ENCODE results near the gene TRIM25. TPM values are rescaled to one million over a fixed set of nuclear protein-coding genes. Genes with fewer than 3 reads are reported as not detected.

Gene TRIM25
- total RNA-seq, 3 donors from 2014 or later (not counting 1 experiment from before 2014, with no cell fraction given) = 50.4 to 100 (median 74.5) TPM

- DNase-seq (no peak), ATAC-seq (no peak)
- Mint-ChIP-seq H3K9me3 (no peaks in the 10 kb centered on the region), H3K36me3 (peaks cover 11% of the 10 kb centered on the region), H3K27ac (peak overlapping the region in 1 of 2 donors; percentile 7), H3K27me3 (ENCODE audit: low read depth in 2 of 2) (no peaks in the 10 kb centered on the region), H3K4me3 (no peak overlapping the region), H3K4me1 (peaks cover 0 to 17% of the 10 kb centered on the region in 2 donors)
- intact Hi-C loops (cut with micrococcal nuclease) = no loop called here
- TF ChIP-seq, protein P1, sequence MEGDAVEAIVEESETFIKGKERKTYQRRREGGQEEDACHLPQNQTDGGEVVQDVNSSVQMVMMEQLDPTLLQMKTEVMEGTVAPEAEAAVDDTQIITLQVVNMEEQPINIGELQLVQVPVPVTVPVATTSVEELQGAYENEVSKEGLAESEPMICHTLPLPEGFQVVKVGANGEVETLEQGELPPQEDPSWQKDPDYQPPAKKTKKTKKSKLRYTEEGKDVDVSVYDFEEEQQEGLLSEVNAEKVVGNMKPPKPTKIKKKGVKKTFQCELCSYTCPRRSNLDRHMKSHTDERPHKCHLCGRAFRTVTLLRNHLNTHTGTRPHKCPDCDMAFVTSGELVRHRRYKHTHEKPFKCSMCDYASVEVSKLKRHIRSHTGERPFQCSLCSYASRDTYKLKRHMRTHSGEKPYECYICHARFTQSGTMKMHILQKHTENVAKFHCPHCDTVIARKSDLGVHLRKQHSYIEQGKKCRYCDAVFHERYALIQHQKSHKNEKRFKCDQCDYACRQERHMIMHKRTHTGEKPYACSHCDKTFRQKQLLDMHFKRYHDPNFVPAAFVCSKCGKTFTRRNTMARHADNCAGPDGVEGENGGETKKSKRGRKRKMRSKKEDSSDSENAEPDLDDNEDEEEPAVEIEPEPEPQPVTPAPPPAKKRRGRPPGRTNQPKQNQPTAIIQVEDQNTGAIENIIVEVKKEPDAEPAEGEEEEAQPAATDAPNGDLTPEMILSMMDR (IDR thresholded peaks at IDR 0.05) = no peak
- WGBS (ENCODE audit: insufficient coverage) = 97% methylated on average over 1 of the region's 1 CpG
- Histone ChIP-seq H3K4me3 (ENCODE audit: low read length) (no peak overlapping the region), H3K27ac (ENCODE audit: low read length) (no peak overlapping the region), H3K36me3 (ENCODE audit: control insufficient read depth, insufficient read depth, low read length) (peaks cover 71% of the 10 kb centered on the region), H3K4me1 (ENCODE audit: control insufficient read depth, insufficient read depth, low read length) (no peaks in the 10 kb centered on the region), H3K27me3 (ENCODE audit: control insufficient read depth, insufficient read depth, low read length) (no peaks in the 10 kb centered on the region), H3K9me3 (ENCODE audit: control insufficient read depth, insufficient read depth, low read length) (peaks cover 14% of the 10 kb centered on the region)
Observed at GRCh38 chr17:56892333-56892732, 21.5 kb downstream of the TRIM25 start.

GRCh38 chr17:56891751-56892150, 22.1 kb downstream of the TRIM25 start:
- intact Hi-C loops (cut with micrococcal nuclease) = loop anchor here (1.0 kb wide), 1 partner anchor 49 kb away; no protein-coding TSS in a partner anchor
- Histone ChIP-seq H3K27ac (ENCODE audit: low read length) (no peak overlapping the region), H3K27me3 (ENCODE audit: control insufficient read depth, insufficient read depth, low read length) (no peaks in the 10 kb centered on the region), H3K4me1 (ENCODE audit: control insufficient read depth, insufficient read depth, low read length) (no peaks in the 10 kb centered on the region), H3K9me3 (ENCODE audit: control insufficient read depth, insufficient read depth, low read length) (peaks cover 14% of the 10 kb centered on the region), H3K36me3 (ENCODE audit: control insufficient read depth, insufficient read depth, low read length) (peaks cover 68% of the 10 kb centered on the region), H3K4me3 (ENCODE audit: low read length) (no peak overlapping the region)
- TF ChIP-seq, protein P1 (IDR thresholded peaks at IDR 0.05) = peak; percentile 65
- ATAC-seq (peak in 2 of 3 donors; percentile 67 to 78), DNase-seq (peak; percentile 52 to 72)
- H3K4me3 Mint-ChIP-seq = no peak overlapping the region
- peaks cover 15% of the 10 kb centered on the region for H3K36me3 Mint-ChIP-seq
- no peak overlapping the region for H3K27ac Mint-ChIP-seq
- WGBS (ENCODE audit: insufficient coverage) = 82% methylated on average over 16 of the region's 16 CpGs
- H3K9me3 Mint-ChIP-seq = no peaks in the 10 kb centered on the region
- H3K4me1 Mint-ChIP-seq = peaks cover 0 to 17% of the 10 kb centered on the region in 2 donors
- no peaks in the 10 kb centered on the region for H3K27me3 Mint-ChIP-seq (ENCODE audit: low read depth in 2 of 2)

- H3K4me1 ChIP-seq (ENCODE audit: control insufficient read depth, insufficient read depth, low read length) = no peaks in the 10 kb centered on the region
- ATAC-seq = no peak
- Mint-ChIP-seq H3K36me3 (peaks cover 15% of the 10 kb centered on the region), H3K27me3 (ENCODE audit: low read depth in 2 of 2) (no peaks in the 10 kb centered on the region), H3K4me1 (peaks cover 0 to 17% of the 10 kb centered on the region in 2 donors), H3K27ac (no peak overlapping the region), H3K4me3 (no peak overlapping the region), H3K9me3 (no peaks in the 10 kb centered on the region)
- H3K27ac ChIP-seq (ENCODE audit: low read length) = no peak overlapping the region
- intact Hi-C loops (cut with micrococcal nuclease) = loop anchor here (1.0 kb wide), 1 partner anchor 49 kb away; no protein-coding TSS in a partner anchor
- no peak for DNase-seq
- TF ChIP-seq, protein P1 (IDR thresholded peaks at IDR 0.05) = no peak
- 96% methylated on average over 7 of the region's 7 CpGs for WGBS (ENCODE audit: insufficient coverage)
- peaks cover 14% of the 10 kb centered on the region for H3K9me3 ChIP-seq (ENCODE audit: control insufficient read depth, insufficient read depth, low read length)
- H3K36me3 ChIP-seq (ENCODE audit: control insufficient read depth, insufficient read depth, low read length) = peaks cover 68% of the 10 kb centered on the region
- no peak overlapping the region for H3K4me3 ChIP-seq (ENCODE audit: low read length)
- H3K27me3 ChIP-seq (ENCODE audit: control insufficient read depth, insufficient read depth, low read length) = no peaks in the 10 kb centered on the region
Observed at GRCh38 chr17:56890906-56891674, 22.8 kb downstream of the TRIM25 start.
